ENCODE results near the gene CHDH.

The CHDH gene

GRCh38 chr3:53846134-53846850 lies at the start of gene CHDH, which contains the start of gene IL17RB:
TSS of gene CHDH (minus strand) at chr3:53846419. CDS start at chr3:53824008, 22,411 bp downstream.
TSS of gene IL17RB (plus strand) at chr3:53846568. CDS start at chr3:53846589, 21 bp downstream.
- DNase-seq = no peak

DNA sequence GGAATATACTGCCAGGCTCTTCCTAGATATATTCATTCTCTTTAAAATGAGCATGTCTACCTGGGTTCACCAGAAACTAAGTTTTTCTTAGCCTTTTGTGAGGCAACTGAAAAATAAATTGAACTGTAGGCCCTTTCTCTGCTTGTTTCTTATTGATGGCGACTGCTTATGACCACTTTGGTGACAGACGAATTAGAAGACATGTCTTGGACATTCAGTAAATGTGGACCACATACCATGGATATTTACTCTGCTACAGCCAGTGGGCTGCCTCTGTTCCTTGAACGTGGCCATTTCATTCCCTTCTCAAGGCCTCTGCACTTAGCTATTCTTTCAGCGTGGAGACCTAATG lies 46.0 kb upstream of the CHDH start:
- DNase-seq = no peak

- peak; percentile 95 for DNase-seq
These were observed 45.5 kb upstream of the CHDH start, which contains the start of gene SELENOK for GRCh38 chr3:53891497-53892285. TSS of gene SELENOK (minus strand) at chr3:53891859.

DNA sequence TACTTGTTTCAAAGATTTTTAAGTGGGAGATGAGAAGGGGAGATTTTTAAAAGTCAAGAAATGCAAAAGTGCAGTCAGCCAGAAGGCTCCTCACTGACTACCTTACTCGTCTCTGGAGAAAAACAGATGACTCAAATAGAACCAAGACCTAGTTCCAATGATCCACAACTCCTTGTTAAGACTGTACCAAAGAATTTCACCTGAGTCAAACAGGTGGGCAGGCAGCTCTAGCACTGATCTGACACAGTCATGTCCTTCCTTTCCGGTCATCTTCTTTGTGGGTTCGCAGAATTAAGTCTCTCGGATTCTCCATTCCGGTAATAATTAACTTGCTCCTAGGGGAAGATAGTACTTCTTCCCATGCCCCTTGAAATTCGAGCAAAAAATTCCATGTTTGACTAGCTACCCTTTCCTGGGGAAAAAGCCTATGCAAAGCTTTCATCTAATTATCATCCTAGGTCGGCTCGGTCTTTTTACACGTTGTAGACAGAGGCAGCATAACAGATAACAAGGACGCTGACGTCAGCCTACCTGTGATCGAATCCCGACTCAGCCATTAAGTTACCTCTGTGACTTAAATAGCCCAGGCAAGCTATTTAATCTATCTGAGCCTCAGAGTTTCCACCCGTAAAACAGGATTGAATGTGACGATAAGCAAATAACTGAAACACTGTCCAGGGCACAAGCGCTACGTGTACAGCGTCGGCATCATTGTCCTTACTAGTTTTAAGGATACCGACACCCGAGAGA lies 44.7 kb upstream of the CHDH start:
- DNase-seq = peak; percentile 19

GRCh38 chr3:53888232-53888631 lies 42.0 kb upstream of the CHDH start:
- no peak for DNase-seq

- DNase-seq = no peak
These were observed 41.2 kb upstream of the CHDH start for GRCh38 chr3:53887446-53887845.

DNA sequence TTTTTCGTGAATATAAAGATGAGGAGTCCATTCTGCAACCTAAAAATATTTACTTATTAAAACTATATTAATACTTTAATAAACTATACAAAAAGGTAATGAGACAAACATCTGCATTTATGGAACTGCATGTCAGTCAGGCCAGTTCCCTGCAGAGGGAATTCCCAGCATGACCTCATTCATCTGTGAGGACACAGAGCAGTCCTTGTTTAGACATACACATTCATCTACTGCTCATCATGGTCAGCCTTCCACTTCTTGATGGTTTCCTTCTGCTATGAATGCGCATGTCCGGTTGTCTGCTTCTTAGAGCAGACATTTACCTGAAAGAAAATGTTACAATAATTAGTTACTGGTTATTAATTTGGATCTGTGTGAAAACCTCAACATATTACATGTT lies 39.0 kb upstream of the CHDH start:
- no peak for DNase-seq

DNA sequence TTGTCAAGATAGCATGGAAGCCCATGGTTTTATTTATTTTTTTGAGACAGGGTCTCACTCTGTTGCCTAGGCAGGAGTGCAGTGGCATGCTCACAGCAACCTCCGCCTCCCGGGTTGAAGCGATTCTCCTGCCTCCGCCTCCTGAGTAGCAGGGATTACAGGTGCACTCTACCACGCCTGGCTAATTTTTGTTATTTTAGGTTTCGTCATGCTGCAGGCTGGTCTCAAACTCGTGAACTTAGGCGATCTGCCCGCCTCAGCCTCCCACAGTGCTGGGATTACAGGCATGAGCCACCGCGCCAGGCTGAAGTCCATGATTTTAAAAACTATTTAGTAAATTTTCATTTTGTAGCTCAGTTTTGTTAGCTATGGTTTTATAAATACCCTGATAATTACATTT lies 38.4 kb upstream of the CHDH start:
- DNase-seq = no peak

- DNase-seq = no peak
These were observed 36.8 kb upstream of the CHDH start for GRCh38 chr3:53883008-53883407.

DNA sequence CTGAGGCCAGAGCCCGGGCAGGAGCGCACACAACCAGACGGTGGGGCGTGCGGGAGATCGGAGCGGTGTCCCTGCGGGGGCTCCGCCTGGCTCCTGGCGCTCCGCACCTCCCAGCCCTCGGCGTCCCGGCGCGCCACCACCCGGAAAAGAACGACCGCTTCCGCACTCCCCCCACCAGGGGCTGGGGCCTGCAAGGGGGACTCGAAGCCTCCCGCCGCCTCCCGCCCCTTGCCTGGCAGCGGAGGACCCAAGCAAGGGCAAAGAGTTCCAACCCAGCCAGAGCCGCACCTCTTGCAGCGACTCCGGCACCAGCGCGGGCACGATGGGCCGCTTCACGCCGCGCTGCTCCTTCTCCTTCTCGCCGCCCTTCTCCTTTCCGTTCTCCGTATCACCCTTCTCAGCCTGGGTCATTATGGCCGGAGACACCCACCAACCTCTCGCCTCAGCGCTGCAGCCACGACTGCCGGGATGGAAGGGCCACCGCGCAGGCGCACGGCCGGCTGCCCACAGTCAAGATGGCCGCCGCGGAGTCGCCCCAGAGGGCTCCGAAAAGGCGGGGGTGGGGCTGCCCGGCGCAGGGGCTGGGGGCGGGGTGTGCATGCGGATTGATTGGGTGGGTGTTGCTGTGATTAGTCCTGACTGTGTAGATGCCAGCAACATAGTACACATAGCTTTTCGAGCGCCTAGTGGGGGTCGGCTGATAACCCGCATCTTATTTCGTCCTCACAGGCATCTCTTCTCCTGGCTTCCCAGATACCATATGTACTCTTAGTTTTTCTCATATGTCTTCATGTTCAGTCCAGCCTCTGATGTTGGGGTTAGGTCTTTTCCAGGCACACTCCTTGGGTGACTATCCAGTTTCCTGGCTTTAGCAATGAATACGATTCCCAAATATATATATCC lies 35.7 kb upstream of the CHDH start, which contains the start of gene ACTR8:
Gene ACTR8, minus strand, starts transcription at position 462 of the 903 bp plus-strand sequence. Its CDS starts 51 bp downstream, at position 411.
- peak; percentile 80 for DNase-seq

DNA sequence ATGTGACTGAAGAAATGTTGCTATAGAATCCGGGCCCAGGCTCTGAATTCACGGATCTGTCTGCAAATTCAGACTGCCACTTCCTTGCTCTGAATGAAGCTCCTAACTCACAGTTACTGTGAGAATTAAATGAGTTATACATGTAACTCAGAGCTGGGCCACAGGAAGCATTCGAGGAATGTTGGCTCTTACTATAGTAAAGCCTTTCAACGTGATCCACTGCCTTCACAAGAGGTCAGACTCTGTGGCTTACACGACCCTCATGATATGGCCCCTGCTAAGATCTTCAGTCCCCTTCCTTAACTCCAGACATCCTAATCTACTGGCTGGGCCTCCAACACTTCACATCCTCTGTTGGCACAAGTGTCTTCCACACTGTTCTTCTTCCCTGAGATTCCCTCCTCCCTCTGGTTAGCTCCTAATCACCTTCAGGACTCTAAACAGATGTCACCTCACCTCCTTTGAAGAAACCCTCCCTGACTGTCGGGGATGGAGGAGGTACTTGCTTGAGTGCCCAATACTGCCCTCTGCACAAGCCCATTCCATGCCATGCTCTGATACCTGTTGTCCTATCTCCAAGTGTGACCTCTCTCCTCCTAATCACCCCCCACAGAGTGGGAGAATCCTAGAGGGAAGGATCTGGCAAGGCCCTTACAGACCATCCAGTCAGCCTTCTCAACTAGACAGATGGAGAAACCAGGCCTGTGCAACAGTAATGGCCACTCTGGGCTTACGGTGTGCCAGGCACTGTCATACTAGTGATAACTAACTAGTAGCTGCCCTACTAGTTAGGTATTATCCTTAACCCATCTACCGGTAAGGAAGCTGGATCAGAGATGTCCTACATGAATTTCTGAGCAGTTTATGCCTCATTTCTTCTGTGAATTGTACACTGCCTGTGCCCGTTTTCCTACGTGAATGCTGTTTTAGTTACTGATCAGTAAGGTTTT lies 34.5 kb upstream of the CHDH start:
- no peak for DNase-seq

- no peak for DNase-seq
These were observed 19.7 kb upstream of the CHDH start for GRCh38 chr3:53865732-53866499.

GRCh38 chr3:53863145-53863544 lies 16.9 kb upstream of the CHDH start:
- DNase-seq = no peak

DNA sequence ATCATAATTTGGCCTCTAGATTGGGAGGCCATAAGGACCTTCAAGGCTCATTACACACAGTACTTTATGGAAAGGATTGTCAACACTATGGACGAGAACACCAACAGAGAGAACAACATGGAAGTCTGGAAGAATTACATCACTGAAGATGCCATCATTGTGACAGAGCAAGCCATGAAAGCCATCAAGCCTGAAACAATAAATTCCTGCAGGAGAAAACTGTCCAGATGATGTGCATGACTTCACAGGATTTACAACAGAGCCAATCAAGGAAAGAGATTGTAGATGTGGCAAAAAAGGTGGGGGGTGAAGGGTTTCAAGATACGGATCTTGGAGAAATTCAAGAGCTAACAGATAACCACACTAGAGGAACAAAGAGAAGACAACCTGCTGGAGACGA lies 16.0 kb upstream of the CHDH start:
- no peak for DNase-seq

GRCh38 chr3:53860196-53860595 lies 14.0 kb upstream of the CHDH start:
- DNase-seq = no peak

- no peak for DNase-seq
These were observed 13.0 kb upstream of the CHDH start for GRCh38 chr3:53859178-53859577.

GRCh38 chr3:53858096-53858741 lies 12.0 kb upstream of the CHDH start:
- DNase-seq = no peak

DNA sequence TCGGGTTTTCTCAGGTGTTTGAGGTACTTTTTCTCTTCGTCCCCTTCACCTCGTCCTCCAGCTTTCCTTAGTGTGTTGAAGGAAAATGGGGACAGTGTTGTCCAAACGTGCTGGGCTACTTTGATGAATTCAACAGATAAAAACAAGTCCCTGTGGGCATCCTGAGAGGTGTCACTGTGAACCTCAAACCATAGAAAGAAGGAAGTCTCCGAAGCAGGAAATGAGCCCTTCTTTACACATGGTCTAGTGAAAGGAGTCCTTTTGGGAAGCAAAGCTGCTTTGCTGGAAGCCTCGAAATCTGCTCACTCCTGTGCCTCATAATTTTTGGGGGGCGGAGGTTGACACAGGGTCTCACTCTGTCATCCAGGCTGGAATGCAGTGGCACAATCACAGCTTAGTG lies 10.7 kb upstream of the CHDH start:
- DNase-seq = no peak

DNA sequence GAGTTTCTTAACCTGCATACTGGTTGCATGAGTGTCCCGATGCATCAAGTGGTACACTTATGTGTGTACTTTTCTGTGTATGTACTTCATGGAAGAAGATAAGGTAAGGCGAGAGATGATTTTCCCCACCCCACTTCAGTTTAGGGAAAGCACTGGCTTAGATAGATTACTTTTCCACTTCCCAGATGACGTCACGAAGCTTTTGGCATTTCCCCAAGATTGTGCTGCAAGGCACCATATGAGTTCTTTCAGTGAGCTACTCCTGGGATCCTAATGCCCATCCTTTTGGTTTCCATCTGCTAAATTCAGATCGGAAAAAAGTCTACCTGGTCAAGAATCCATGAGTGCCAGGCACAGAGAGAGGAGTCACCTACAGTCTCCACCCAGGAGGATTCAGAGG lies 4.7 kb upstream of the CHDH start:
- DNase-seq = no peak

DNA sequence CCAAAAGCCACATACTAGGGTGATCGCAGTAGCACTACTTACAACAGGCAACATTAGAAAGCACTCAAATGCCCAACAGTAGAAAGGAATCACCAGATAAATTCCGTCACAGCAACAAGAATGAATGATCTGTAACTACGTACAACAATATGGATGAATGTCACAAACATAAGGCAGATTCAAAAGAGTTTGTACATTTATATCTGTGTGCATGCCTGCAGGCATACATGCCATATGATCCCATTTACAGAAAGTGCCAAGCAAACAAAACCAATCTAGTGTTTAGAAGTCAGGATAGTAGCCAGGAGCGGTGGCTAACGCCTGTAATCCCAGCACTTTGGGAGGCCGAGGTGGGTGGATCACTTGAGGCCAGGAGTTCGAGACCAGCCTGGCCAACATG lies 3.7 kb upstream of the CHDH start:
- no peak for DNase-seq
